ENCODE measurements around the gene TMEM161B. TPM values are rescaled to one million over a fixed set of nuclear protein-coding genes. Genes with fewer than 3 reads are reported as not detected.

The TMEM161B gene
- total and polyA plus RNA-seq, 2 of the 13 experiments (the other 11 are each of a cell fraction or from before 2014, with no cell fraction given), result 15.0 to 22.1 TPM

GRCh38 chr5:88268385-88269184 lies at the start of gene TMEM161B (continued):
- TF ChIP-seq PATZ1 (CRISPR knock-in tag; IDR thresholded peaks at IDR 0.05), result peak; percentile 69
- TF ChIP-seq ZNF766 (CRISPR knock-in tag; IDR thresholded peaks at IDR 0.05; ENCODE audit: borderline replicate concordance), result peak; percentile 38
- TF ChIP-seq ZNF354B (CRISPR knock-in tag; IDR thresholded peaks at IDR 0.05), result no peak
- TF ChIP-seq WIZ (CRISPR knock-in tag; IDR thresholded peaks at IDR 0.05), result no peak; the same call in 1 of the 2 replicates
- TF ChIP-seq, protein P1, sequence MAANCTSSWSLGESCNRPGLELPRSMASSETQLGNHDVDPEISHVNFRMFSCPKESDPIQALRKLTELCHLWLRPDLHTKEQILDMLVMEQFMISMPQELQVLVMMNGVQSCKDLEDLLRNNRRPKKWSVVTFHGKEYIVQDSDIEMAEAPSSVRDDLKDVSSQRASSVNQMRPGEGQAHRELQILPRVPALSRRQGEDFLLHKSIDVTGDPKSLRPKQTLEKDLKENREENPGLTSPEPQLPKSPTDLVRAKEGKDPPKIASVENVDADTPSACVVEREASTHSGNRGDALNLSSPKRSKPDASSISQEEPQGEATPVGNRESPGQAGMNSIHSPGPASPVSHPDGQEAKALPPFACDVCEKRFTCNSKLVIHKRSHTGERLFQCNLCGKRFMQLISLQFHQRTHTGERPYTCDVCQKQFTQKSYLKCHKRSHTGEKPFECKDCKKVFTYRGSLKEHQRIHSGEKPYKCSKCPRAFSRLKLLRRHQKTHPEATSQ (CRISPR knock-in tag; IDR thresholded peaks at IDR 0.05; ENCODE audit: borderline replicate concordance), result no peak; the same call in 1 of the 2 replicates
- TF ChIP-seq NFKB2 (CRISPR knock-in tag; IDR thresholded peaks at IDR 0.05; ENCODE audit: borderline replicate concordance), result peak; percentile 80; the same call in 1 of the 2 replicates
- peak; percentile 60 for TF ChIP-seq ZEB1 (IDR thresholded peaks at IDR 0.05; ENCODE audit: insufficient replicate concordance, low read depth)
- TF ChIP-seq TFDP2 (CRISPR knock-in tag; IDR thresholded peaks at IDR 0.05), result peak; percentile 88
- peak; percentile 81 for TF ChIP-seq SAP130 (CRISPR knock-in tag; IDR thresholded peaks at IDR 0.05; ENCODE audit: low read depth)
- TF ChIP-seq ZBTB49 (CRISPR knock-in tag; IDR thresholded peaks at IDR 0.05; ENCODE audit: borderline replicate concordance), result no peak
- peak; percentile 19; the same call in 1 of the 2 replicates for TF ChIP-seq THRA (CRISPR knock-in tag; IDR thresholded peaks at IDR 0.05; ENCODE audit: borderline replicate concordance)
- no peak for TF ChIP-seq IRX3 (CRISPR knock-in tag; IDR thresholded peaks at IDR 0.05; ENCODE audit: borderline replicate concordance, low read depth)
- TF ChIP-seq, protein P2, sequence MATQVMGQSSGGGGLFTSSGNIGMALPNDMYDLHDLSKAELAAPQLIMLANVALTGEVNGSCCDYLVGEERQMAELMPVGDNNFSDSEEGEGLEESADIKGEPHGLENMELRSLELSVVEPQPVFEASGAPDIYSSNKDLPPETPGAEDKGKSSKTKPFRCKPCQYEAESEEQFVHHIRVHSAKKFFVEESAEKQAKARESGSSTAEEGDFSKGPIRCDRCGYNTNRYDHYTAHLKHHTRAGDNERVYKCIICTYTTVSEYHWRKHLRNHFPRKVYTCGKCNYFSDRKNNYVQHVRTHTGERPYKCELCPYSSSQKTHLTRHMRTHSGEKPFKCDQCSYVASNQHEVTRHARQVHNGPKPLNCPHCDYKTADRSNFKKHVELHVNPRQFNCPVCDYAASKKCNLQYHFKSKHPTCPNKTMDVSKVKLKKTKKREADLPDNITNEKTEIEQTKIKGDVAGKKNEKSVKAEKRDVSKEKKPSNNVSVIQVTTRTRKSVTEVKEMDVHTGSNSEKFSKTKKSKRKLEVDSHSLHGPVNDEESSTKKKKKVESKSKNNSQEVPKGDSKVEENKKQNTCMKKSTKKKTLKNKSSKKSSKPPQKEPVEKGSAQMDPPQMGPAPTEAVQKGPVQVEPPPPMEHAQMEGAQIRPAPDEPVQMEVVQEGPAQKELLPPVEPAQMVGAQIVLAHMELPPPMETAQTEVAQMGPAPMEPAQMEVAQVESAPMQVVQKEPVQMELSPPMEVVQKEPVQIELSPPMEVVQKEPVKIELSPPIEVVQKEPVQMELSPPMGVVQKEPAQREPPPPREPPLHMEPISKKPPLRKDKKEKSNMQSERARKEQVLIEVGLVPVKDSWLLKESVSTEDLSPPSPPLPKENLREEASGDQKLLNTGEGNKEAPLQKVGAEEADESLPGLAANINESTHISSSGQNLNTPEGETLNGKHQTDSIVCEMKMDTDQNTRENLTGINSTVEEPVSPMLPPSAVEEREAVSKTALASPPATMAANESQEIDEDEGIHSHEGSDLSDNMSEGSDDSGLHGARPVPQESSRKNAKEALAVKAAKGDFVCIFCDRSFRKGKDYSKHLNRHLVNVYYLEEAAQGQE (IDR thresholded peaks at IDR 0.05; ENCODE audit: borderline replicate concordance in 1 of 2, low read depth in 1 of 2, low read length in 2 of 2), result no peak
- peak; percentile 67 for TF ChIP-seq ZFX (CRISPR knock-in tag; IDR thresholded peaks at IDR 0.05; ENCODE audit: low read depth)

Data from HepG2 (cell line).